Subcutaneous adipose tissue (tissue), 4 donors: ENCODE results near the gene MGLL. TPM values are rescaled to one million over a fixed set of nuclear protein-coding genes. Genes with fewer than 3 reads are reported as not detected.

Source experiments
- total RNA-seq, 4 donors: library from RNA; depleted of rRNA; stranded (reverse); fragments of >200 nt; gene quantifications; one replicate each; pipeline ENCODE4 v1.1.0, GENCODE V29; 2016
- TF ChIP-seq, protein P1 (sequence below): fragments of 450-650 bp; IDR thresholded peaks from one replicate; pipeline ENCODE4 v1.5.1; 2016; ENCODE audit warnings: low read depth, mild to moderate bottlenecking, control low read depth, antibody characterized with exemption, moderate library complexity

MGLL gene
- total RNA-seq, 4 donors from 2014 or later = 83.9 to 292 (median 110) TPM

DNA sequence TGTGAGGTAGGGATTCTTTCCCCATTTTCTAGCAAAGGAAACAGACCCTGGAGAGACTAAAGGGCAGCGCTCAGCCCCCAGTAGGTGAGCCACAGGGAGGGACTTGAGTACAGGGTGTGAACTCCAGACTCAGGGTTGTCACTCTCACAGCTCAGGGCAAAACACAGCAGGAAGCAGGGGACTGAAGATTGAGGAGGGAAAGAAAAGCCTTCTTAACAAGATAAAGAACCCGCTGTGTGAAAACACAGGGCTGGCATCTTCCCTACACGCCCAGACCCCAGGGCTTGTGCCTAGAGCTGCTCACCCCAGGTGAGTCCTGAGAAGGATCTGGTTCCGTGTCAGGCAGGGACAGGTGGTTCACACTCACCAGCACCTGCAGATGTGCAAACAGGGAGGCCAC lies 90.0 kb downstream of the MGLL start:
- TF ChIP-seq, protein P1, sequence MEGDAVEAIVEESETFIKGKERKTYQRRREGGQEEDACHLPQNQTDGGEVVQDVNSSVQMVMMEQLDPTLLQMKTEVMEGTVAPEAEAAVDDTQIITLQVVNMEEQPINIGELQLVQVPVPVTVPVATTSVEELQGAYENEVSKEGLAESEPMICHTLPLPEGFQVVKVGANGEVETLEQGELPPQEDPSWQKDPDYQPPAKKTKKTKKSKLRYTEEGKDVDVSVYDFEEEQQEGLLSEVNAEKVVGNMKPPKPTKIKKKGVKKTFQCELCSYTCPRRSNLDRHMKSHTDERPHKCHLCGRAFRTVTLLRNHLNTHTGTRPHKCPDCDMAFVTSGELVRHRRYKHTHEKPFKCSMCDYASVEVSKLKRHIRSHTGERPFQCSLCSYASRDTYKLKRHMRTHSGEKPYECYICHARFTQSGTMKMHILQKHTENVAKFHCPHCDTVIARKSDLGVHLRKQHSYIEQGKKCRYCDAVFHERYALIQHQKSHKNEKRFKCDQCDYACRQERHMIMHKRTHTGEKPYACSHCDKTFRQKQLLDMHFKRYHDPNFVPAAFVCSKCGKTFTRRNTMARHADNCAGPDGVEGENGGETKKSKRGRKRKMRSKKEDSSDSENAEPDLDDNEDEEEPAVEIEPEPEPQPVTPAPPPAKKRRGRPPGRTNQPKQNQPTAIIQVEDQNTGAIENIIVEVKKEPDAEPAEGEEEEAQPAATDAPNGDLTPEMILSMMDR = no peak

DNA sequence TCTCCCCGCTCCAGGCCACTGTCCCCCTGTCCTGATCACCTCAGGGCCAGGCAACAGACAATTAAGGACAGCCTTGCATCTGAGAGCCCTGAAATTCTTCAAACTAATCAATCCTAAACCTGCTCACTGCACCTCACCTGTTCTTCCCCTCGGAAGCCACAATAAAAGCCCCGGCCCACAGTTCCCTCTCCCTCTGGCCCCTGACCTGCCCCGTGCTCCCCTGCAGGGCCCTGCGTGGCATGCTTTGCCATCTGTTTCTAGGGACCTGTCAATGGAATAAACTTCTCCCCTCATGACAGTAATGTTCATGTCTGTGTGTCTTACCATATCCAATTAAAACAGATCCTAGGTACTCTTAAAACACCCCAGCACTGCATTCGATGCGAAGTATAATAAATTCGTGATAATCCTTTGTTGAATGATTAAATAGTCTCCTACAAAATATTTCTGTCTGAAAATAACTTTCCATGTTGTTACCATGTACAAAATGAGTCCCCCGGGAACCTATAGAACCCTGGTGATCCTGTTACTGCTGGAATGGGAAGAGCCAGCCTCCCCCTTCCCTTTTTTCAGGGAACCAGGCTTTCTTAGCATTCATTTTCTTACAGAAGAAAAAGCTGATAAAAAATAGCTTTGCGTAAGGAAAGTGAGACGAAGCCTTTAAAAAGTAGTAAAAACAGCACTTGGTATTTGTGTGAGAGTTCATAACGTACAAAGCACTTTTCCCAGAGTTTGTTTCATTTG lies 90.6 kb downstream of the MGLL start:
- TF ChIP-seq, protein P1 = no peak

- TF ChIP-seq, protein P1 = no peak
Measured at GRCh38 chr3:127730666-127731295, 91.5 kb downstream of the MGLL start.

- TF ChIP-seq, protein P1 = no peak
Measured at GRCh38 chr3:127730171-127730570, 92.1 kb downstream of the MGLL start.

- TF ChIP-seq, protein P1 = no peak
Measured at GRCh38 chr3:127729556-127730056, 92.7 kb downstream of the MGLL start.

DNA sequence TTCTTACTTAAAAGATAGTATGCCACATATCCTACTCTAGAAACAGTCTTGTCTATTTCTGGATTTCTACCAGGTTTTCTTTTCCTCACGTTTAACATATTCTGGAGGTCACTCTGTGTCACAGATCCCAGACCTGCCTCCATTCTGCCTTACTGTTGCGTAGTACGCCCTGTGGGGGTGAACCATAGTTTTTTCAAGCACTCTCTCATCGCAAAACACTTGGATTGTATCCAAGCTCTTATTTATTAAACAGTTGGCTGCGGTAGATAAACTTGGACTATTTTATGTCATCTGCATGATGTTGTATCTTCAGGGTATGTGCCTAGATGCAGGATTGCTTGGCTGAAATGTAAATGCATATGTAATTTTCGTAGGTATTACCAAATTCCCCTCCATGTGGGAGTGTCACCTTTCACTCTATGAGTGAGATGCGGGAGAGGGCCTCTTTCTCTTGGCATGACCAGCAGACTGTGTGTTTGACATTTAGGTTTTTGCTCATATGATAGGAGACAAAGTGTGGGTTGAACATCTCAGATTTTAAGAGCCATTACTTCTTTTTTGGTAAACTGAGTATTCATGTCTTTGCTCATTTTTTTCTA lies 93.8 kb downstream of the MGLL start:
- TF ChIP-seq, protein P1 = no peak

DNA sequence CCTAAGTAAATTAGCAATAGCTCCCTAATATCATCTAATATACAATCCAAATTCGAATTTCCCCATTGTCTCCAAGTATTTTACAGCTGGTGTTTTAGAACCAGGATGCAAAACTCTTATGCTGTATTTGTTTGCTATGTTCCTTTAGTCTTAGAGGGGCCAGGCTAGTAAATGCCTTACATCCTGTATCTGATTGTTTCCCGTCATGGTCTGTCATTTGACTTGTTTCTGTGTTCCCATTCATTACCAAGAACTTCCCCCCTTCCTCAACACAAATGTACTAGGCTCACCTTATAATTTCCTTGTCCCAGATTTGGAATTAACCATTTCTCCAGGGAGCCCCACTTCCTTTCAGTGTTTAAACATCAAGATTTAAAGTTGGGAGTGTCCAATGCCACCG lies 95.4 kb downstream of the MGLL start:
- TF ChIP-seq, protein P1 = no peak
